HepG2 (cell line): ENCODE measurements around the gene HHATL. TPM values are rescaled to one million over a fixed set of nuclear protein-coding genes. Genes with fewer than 3 reads are reported as not detected.
A peak's percentile ranks its signal among the peaks of the same experiment; 100 is the strongest.

Experiments
- DPF2 ChIP-seq: sonication (generic); formaldehyde crosslinking; IDR thresholded peaks from 2 replicates; pipeline ENCODE4 v1.4.0; 2020; ENCODE audit warnings: mild to moderate bottlenecking, low read depth, missing genetic modification reagents, borderline replicate concordance
- HBP1 ChIP-seq: IDR thresholded peaks from 2 replicates; pipeline ENCODE4 v1.6.1; 2016; ENCODE audit warnings: low read depth, control low read depth
- NFRKB ChIP-seq: fragments of 450-650 bp; IDR thresholded peaks from 2 replicates; pipeline ENCODE4 v1.6.1; 2017
- NKX3-1 ChIP-seq: sonication (generic); formaldehyde crosslinking; IDR thresholded peaks from 2 replicates; pipeline ENCODE4 v1.5.0; 2020; ENCODE audit warnings: missing genetic modification reagents
- RARA ChIP-seq: IDR thresholded peaks from 2 replicates; pipeline ENCODE4 v1.6.1; 2016; ENCODE audit warnings: missing genetic modification reagents, missing compliant biosample characterization
- RFX1 ChIP-seq: fragments of 450-650 bp; IDR thresholded peaks from 2 replicates; pipeline ENCODE4 v1.6.1; 2017
- SNAI1 ChIP-seq: sonication (generic); formaldehyde crosslinking; IDR thresholded peaks from 2 replicates; pipeline ENCODE4 v1.5.0; 2020; ENCODE audit warnings: mild to moderate bottlenecking, missing genetic modification reagents, borderline replicate concordance
- ZBTB43 ChIP-seq: sonication (generic); formaldehyde crosslinking; conservative IDR thresholded peaks from 2 replicates; pipeline ENCODE4 v1.4.0; 2020; ENCODE audit warnings: missing genetic modification reagents
- ZNF136 ChIP-seq: sonication (generic); formaldehyde crosslinking; IDR thresholded peaks from 2 replicates; pipeline ENCODE4 v1.8.1; 2022; ENCODE audit warnings: low read depth, mild to moderate bottlenecking, moderate library complexity, missing genetic modification reagents
- ZNF354B ChIP-seq: sonication (generic); formaldehyde crosslinking; IDR thresholded peaks from 2 replicates; pipeline ENCODE4 v1.8.0; 2022; ENCODE audit warnings: mild to moderate bottlenecking, missing genetic modification reagents
- ZNF460 ChIP-seq: sonication (generic); formaldehyde crosslinking; IDR thresholded peaks from 2 replicates; pipeline ENCODE4 v1.5.1; 2020; ENCODE audit warnings: missing genetic modification reagents, mild to moderate bottlenecking, borderline replicate concordance
- ZNF776 ChIP-seq: sonication (generic); formaldehyde crosslinking; IDR thresholded peaks from 2 replicates; pipeline ENCODE4 v1.4.0; 2020; ENCODE audit warnings: mild to moderate bottlenecking, missing genetic modification reagents
- ZSCAN29 ChIP-seq: sonication (generic); formaldehyde crosslinking; conservative IDR thresholded peaks from 2 replicates; pipeline ENCODE4 v1.4.0; 2020; ENCODE audit warnings: mild to moderate bottlenecking, missing genetic modification reagents
- polyA plus RNA-seq, 8 experiments: library from polyadenylated mRNA; depleted of rRNA in 3 of 8; stranded (reverse) in 7 of 8; unstranded in 1 of 8; fragments of >200 nt; fragmentation: Illumina TruSeq in 4 of 8; extraction: Trizol in 4 of 8; gene quantifications; 2 replicates each; pipeline versions ENCODE4 v1.2.1 to v1.2.3, GENCODE V29; 2011 to 2016; ENCODE audit warnings: low read depth in 4 of 8, missing spikeins in 1 of 8, mixed read lengths in 1 of 8; ENCODE audit not compliant: insufficient read depth in 1 of 8
- total RNA-seq, 5 experiments: library from RNA; depleted of rRNA; stranded (reverse); fragments of >200 nt; fragmentation: Illumina TruSeq; extraction: Trizol; gene quantifications; 2 replicates each; pipeline ENCODE4 v1.2.3, GENCODE V29; 2016; ENCODE audit warnings: low read depth in 1 of 5
- TF ChIP-seq, protein P1 (sequence below), 2 experiments: IDR thresholded peaks; 2 replicates each; pipeline ENCODE4 v1.6.1; 2011 to 2012; ENCODE audit warnings: low read length in 2 of 2, borderline replicate concordance in 1 of 2, low read depth in 1 of 2, mild to moderate bottlenecking in 1 of 2, moderate library complexity in 1 of 2
- TF ChIP-seq, protein P2 (sequence below): sonication (generic); formaldehyde crosslinking; IDR thresholded peaks from 2 replicates; pipeline ENCODE4 v1.5.0; 2020; ENCODE audit warnings: mild to moderate bottlenecking, missing genetic modification reagents, borderline replicate concordance

The HHATL gene
- total and polyA plus RNA-seq, 2 of the 13 experiments (the other 11 are each of a cell fraction or from before 2014, with no cell fraction given) = 0.26 TPM; not detected in 1

DNA sequence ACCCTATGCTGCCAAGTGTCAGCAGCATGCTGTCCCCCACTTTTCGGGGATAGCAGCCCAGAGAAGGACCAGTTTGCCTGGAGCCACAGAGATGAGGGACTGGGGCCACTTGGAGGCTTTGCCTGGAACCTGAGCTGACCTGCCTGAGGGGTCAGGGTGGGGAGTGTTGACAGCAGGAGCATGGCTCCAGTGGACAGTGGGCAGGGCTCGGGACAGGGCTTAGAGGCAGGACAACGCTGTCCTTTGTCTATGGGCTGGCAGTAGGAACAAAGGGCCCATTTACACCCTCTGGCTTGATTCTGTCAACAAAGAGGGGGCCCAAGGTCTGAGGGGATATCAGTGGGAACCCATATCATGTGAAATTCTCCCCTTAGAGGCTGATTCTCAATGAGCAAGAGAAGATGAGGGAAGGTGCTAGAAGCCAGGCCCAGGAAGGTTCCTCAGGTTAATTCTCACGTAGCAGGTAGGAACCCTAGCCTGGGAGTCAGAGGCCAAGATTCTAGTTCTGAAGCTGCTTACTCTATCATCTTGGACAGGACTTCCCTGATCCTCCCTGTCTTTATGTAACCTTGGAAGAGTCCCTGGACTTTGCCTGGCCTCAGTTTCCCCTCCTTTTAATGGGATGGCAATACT is 29.7 kb upstream of the HHATL start (continued):
- TF ChIP-seq ZNF354B (CRISPR knock-in tag) (no peak), ZNF136 (CRISPR knock-in tag) (no peak), ZNF776 (CRISPR knock-in tag) (no peak), NKX3-1 (CRISPR knock-in tag) (no peak), ZSCAN29 (CRISPR knock-in tag) (peak; percentile 65; the same call in 1 of the 2 replicates), ZBTB43 (0 out of 2 replicates have a peak, but pooled peaks have one; percentile 21), HBP1 (no peak), ZNF460 (CRISPR knock-in tag) (no peak), NFRKB (no peak), DPF2 (CRISPR knock-in tag) (peak; percentile 60; the same call in 1 of the 2 replicates), RFX1 (no peak), SNAI1 (CRISPR knock-in tag) (peak; percentile 12; the same call in 1 of the 2 replicates), RARA (peak; percentile 85)
- TF ChIP-seq, protein P1, sequence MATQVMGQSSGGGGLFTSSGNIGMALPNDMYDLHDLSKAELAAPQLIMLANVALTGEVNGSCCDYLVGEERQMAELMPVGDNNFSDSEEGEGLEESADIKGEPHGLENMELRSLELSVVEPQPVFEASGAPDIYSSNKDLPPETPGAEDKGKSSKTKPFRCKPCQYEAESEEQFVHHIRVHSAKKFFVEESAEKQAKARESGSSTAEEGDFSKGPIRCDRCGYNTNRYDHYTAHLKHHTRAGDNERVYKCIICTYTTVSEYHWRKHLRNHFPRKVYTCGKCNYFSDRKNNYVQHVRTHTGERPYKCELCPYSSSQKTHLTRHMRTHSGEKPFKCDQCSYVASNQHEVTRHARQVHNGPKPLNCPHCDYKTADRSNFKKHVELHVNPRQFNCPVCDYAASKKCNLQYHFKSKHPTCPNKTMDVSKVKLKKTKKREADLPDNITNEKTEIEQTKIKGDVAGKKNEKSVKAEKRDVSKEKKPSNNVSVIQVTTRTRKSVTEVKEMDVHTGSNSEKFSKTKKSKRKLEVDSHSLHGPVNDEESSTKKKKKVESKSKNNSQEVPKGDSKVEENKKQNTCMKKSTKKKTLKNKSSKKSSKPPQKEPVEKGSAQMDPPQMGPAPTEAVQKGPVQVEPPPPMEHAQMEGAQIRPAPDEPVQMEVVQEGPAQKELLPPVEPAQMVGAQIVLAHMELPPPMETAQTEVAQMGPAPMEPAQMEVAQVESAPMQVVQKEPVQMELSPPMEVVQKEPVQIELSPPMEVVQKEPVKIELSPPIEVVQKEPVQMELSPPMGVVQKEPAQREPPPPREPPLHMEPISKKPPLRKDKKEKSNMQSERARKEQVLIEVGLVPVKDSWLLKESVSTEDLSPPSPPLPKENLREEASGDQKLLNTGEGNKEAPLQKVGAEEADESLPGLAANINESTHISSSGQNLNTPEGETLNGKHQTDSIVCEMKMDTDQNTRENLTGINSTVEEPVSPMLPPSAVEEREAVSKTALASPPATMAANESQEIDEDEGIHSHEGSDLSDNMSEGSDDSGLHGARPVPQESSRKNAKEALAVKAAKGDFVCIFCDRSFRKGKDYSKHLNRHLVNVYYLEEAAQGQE (IDR thresholded peaks at IDR 0.05; ENCODE audit: borderline replicate concordance in 1 of 2, low read depth in 1 of 2, low read length in 2 of 2) = 0 out of 4 replicates have a peak, but pooled peaks of 1 of the 2 experiments have one; percentile 3
- TF ChIP-seq, protein P2, sequence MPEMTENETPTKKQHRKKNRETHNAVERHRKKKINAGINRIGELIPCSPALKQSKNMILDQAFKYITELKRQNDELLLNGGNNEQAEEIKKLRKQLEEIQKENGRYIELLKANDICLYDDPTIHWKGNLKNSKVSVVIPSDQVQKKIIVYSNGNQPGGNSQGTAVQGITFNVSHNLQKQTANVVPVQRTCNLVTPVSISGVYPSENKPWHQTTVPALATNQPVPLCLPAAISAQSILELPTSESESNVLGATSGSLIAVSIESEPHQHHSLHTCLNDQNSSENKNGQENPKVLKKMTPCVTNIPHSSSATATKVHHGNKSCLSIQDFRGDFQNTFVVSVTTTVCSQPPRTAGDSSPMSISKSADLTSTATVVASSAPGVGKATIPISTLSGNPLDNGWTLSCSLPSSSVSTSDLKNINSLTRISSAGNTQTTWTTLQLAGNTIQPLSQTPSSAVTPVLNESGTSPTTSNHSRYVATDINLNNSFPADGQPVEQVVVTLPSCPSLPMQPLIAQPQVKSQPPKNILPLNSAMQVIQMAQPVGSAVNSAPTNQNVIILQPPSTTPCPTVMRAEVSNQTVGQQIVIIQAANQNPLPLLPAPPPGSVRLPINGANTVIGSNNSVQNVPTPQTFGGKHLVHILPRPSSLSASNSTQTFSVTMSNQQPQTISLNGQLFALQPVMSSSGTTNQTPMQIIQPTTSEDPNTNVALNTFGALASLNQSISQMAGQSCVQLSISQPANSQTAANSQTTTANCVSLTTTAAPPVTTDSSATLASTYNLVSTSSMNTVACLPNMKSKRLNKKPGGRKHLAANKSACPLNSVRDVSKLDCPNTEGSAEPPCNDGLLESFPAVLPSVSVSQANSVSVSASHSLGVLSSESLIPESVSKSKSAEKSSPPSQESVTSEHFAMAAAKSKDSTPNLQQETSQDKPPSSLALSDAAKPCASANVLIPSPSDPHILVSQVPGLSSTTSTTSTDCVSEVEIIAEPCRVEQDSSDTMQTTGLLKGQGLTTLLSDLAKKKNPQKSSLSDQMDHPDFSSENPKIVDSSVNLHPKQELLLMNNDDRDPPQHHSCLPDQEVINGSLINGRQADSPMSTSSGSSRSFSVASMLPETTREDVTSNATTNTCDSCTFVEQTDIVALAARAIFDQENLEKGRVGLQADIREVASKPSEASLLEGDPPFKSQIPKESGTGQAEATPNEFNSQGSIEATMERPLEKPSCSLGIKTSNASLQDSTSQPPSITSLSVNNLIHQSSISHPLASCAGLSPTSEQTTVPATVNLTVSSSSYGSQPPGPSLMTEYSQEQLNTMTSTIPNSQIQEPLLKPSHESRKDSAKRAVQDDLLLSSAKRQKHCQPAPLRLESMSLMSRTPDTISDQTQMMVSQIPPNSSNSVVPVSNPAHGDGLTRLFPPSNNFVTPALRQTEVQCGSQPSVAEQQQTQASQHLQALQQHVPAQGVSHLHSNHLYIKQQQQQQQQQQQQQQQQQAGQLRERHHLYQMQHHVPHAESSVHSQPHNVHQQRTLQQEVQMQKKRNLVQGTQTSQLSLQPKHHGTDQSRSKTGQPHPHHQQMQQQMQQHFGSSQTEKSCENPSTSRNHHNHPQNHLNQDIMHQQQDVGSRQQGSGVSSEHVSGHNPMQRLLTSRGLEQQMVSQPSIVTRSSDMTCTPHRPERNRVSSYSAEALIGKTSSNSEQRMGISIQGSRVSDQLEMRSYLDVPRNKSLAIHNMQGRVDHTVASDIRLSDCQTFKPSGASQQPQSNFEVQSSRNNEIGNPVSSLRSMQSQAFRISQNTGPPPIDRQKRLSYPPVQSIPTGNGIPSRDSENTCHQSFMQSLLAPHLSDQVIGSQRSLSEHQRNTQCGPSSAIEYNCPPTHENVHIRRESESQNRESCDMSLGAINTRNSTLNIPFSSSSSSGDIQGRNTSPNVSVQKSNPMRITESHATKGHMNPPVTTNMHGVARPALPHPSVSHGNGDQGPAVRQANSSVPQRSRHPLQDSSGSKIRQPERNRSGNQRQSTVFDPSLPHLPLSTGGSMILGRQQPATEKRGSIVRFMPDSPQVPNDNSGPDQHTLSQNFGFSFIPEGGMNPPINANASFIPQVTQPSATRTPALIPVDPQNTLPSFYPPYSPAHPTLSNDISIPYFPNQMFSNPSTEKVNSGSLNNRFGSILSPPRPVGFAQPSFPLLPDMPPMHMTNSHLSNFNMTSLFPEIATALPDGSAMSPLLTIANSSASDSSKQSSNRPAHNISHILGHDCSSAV (CRISPR knock-in tag) = no peak
